Hematopoietic multipotent progenitor cell treated with erythropoietin and hydrocortisone succinate and interleukin-3 and kit ligand, for 8 days (in vitro differentiated cells): ENCODE measurements around the gene KRTAP9-8.
"Not testable (repeated sequence)": the region's sequence is repeated elsewhere in the genome, so short reads cannot be mapped to it uniquely, and the experiment has no call there.

Experiments
- DNase-seq: peaks from one replicate; pipeline ENCODE4 v3.0.0-alpha.2; 2015

The KRTAP9-8 gene

GRCh38 chr17:41237949-41238437, at the start of gene KRTAP9-8:
TSS of gene KRTAP9-8 (plus strand) at chr17:41237999. CDS start at chr17:41238052, 53 bp downstream.
- not testable (repeated sequence) for DNase-seq

- not testable (repeated sequence) for DNase-seq
Observed at GRCh38 chr17:41189837-41190318, 47.9 kb upstream of the KRTAP9-8 start, which contains the start of gene KRTAP9-1. TSS of gene KRTAP9-1 (plus strand) at chr17:41189887. CDS start at chr17:41189887, 0 bp downstream.

- DNase-seq, result no peak
Observed at GRCh38 chr17:41190328-41190727, 47.5 kb upstream of the KRTAP9-8 start.

GRCh38 chr17:41196068-41196467, 41.7 kb upstream of the KRTAP9-8 start:
- no peak for DNase-seq

- DNase-seq, result no peak
Observed at GRCh38 chr17:41199421-41200078, 38.2 kb upstream of the KRTAP9-8 start.

GRCh38 chr17:41211845-41212466, 25.8 kb upstream of the KRTAP9-8 start:
- no peak for DNase-seq

GRCh38 chr17:41212524-41213169, 25.2 kb upstream of the KRTAP9-8 start:
- DNase-seq, result no peak

- DNase-seq, result no peak
Observed at GRCh38 chr17:41215681-41216080, 22.1 kb upstream of the KRTAP9-8 start.

- DNase-seq, result no peak
Observed at GRCh38 chr17:41223821-41224220, 14.0 kb upstream of the KRTAP9-8 start.

- no peak for DNase-seq
Observed at GRCh38 chr17:41226051-41226450, 11.7 kb upstream of the KRTAP9-8 start.

- DNase-seq, result not testable (repeated sequence)
Observed at GRCh38 chr17:41226598-41227095, 11.2 kb upstream of the KRTAP9-8 start, which contains the start of gene KRTAP9-2. TSS of gene KRTAP9-2 (plus strand) at chr17:41226648. CDS start at chr17:41226655, 7 bp downstream.

GRCh38 chr17:41230094-41230493, 7.7 kb upstream of the KRTAP9-8 start:
- DNase-seq, result no peak

- DNase-seq, result no peak
Observed at GRCh38 chr17:41231731-41232130, 6.1 kb upstream of the KRTAP9-8 start.

GRCh38 chr17:41232399-41233105, 5.2 kb upstream of the KRTAP9-8 start, which contains the start of gene KRTAP9-3:
TSS of gene KRTAP9-3 (plus strand) at chr17:41232449. CDS start at chr17:41232502, 53 bp downstream.
- DNase-seq, result not testable (repeated sequence)

- DNase-seq, result not testable (repeated sequence)
Observed at GRCh38 chr17:41237116-41237515, 683 bp upstream of the KRTAP9-8 start.

- not testable (repeated sequence) for DNase-seq
Observed at GRCh38 chr17:41246995-41247787, 9.4 kb downstream of the KRTAP9-8 start.

GRCh38 chr17:41249637-41250240, 11.9 kb downstream of the KRTAP9-8 start, which contains the start of gene KRTAP9-4:
TSS of gene KRTAP9-4 (plus strand) at chr17:41249687. CDS start at chr17:41249721, 34 bp downstream.
- not testable (repeated sequence) for DNase-seq

- DNase-seq, result no peak
Observed at GRCh38 chr17:41251261-41251660, 13.5 kb downstream of the KRTAP9-8 start.

GRCh38 chr17:41254861-41255260, 17.1 kb downstream of the KRTAP9-8 start:
- DNase-seq, result no peak

GRCh38 chr17:41255381-41256290, 17.8 kb downstream of the KRTAP9-8 start, which contains the start of gene KRTAP9-9:
TSS of gene KRTAP9-9 (plus strand) at chr17:41255384.
- not testable (repeated sequence) for DNase-seq
